Activated CD4-positive, alpha-beta T cell treated with anti-CD3 and anti-CD28 coated beads for 4 hours (primary cell): Measurements from ENCODE around the gene MIPOL1.
"Not testable (repeated sequence)": the region's sequence is repeated elsewhere in the genome, so short reads cannot be mapped to it uniquely, and the experiment has no call there.

Experiments
- DNase-seq, 2 donors: peaks; one replicate each; pipeline ENCODE4 v3.0.0-alpha.2; 2020

Gene MIPOL1

GRCh38 chr14:37197421-37198272 lies at the start of gene MIPOL1:
TSS of gene MIPOL1 (plus strand) at chr14:37197937. CDS start at chr14:37247889, 49,952 bp downstream.
- DNase-seq: peak in 1 of 2 donors; percentile 1

DNA sequence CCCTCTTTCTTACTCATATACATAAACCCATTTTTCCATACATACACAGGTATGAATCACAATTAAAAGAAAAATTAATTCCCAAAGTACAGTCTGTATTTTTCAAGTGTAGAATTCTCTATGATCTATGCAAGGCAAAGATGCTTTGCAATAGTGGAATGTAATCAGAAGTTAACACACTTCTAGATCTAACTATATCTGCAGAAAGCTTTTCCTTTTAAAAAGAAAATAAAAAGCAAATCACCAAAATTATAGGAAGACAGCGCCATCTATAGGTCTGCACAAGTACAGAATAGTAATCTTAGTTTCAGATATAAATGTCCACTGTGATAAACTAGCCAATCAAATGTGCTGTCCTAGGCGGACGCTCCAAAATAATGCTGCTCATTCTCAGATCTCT lies 47.3 kb upstream of the MIPOL1 start:
- no peak for DNase-seq

DNA sequence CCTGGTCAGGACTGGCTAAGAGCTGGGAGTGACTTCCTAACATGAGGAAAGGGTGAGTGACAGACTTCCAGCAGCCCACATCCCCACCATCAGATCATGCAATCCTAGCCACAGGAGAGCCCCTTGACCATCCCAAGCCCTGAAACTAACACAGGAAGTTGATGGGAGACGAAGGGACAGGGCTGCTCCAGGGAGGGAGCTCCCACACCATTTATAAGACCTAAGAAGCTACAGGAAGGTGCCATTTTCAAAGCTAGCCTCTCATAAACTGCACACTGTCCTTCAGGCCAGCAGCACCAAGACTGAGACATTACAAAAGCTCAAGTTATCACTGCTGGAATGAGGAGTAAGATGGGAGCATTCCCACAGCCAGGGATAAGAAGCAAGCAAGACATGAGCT lies 44.7 kb upstream of the MIPOL1 start:
- DNase-seq: no peak

DNA sequence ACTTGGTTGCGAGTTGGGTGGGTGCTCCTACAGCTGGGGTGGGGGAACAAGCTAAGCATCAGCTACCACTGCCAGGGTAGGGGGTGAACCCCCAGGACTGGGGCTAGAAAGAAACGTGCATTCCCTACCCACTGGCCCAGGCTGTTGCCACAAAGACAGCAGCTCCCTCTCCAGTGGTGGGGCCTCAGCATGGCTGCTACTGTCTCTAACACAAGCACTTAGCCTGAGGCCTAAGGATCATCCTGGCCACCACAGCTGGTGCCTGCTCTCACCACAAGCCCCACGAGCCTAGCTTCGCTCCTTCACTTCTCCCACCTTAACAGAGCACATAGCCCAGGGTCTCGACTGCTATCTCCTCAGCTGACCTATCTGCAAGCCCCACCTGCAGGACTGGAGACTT lies 44.3 kb upstream of the MIPOL1 start:
- DNase-seq: no peak

GRCh38 chr14:37157987-37158386 lies 39.8 kb upstream of the MIPOL1 start:
- no peak for DNase-seq

GRCh38 chr14:37162307-37162706 lies 35.4 kb upstream of the MIPOL1 start:
- not testable (repeated sequence) for DNase-seq

DNA sequence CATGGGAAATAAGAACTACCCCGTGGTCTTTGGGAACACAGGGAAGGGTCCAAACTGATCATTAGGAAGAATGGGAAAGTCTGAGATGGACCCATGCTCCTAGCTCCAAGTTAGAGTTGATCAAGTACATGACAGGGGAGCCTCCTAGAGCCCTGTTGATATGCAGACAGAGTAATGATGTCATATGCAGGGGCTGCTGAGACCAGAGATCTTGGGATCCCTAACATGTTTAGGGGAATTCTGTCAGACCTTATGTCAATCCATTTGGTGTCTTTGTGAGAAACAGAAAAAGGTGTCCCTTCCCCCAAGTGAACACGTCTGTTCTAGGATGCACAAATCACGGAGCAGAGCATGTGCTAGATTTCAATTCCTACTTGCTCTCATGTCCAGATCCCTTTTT lies 31.9 kb upstream of the MIPOL1 start:
- no peak for DNase-seq

- no peak for DNase-seq
Measured at GRCh38 chr14:37167151-37168047, 30.3 kb upstream of the MIPOL1 start.

- DNase-seq: no peak
Measured at GRCh38 chr14:37168721-37169120, 29.0 kb upstream of the MIPOL1 start.

DNA sequence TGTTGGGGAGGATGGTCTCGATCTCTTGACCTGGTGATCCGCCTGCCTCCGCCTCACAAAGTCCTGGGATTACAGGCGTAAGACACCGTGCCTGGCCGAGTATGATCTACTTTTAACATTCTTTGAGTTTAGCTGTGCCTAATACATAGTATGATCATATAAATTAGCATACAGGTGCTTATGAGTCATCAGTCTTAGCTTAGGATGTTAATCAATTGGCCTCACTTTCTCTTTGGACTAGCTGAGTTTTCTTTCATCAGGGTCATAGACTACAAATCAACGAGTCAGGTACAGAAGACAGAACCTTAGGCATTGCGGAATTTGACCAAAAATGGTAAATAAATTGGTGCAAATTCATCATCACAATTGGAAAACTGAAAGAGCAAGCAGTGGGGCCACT lies 27.5 kb upstream of the MIPOL1 start:
- no peak for DNase-seq

GRCh38 chr14:37170993-37171392 lies 26.7 kb upstream of the MIPOL1 start:
- no peak for DNase-seq

DNA sequence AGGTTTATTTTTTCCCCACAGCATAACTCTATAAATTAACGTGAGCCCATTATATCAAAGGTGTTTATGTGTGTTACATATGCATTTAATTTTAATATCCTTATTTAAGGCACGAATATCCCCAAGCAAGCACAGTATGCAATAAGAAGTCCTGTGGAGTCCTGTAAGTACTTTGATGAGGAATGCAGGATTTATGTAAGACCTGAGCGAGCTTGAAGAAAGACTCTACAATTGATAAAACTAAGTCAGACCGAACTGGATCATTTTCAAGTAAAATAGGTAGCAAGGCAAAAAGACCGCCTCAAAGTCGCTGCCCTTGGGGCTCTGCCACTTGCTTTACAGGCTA lies 26.1 kb upstream of the MIPOL1 start:
- no peak for DNase-seq

GRCh38 chr14:37172024-37172869 lies 25.5 kb upstream of the MIPOL1 start, which contains the start of gene SLC25A21:
TSS of gene SLC25A21 (minus strand) at chr14:37172606.
- DNase-seq: no peak

GRCh38 chr14:37172936-37173614 lies 24.7 kb upstream of the MIPOL1 start:
- DNase-seq: no peak

DNA sequence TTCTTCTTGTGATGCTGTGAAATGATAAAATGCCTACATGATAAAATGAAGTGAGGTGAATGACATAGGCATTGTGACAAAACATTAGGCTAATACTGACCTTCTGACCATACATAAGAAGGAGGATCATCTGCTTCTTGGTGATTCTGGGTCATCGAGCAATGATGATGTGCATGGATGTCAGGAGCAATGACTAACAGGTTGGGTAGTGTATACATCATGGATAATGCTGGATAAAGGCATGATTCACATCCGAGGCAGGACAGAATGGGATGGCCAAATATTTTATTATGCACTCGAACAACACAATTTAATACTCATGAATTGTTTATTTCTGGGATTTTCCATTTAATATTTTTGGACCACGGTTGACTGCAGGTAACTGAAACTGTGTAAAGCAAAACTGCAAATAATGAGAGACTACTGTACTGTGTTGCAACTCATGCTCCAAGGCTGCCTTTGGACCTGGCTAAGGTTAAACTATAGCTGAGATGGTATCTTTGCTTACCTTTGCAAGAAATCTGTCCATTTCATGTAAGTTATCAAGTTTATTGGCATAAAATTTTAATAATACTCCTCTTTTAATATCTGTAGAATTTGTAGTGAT lies 17.7 kb upstream of the MIPOL1 start:
- DNase-seq: no peak

- DNase-seq: not testable (repeated sequence)
Measured at GRCh38 chr14:37180886-37181285, 16.9 kb upstream of the MIPOL1 start.

- DNase-seq: no peak
Measured at GRCh38 chr14:37181441-37181840, 16.3 kb upstream of the MIPOL1 start.

DNA sequence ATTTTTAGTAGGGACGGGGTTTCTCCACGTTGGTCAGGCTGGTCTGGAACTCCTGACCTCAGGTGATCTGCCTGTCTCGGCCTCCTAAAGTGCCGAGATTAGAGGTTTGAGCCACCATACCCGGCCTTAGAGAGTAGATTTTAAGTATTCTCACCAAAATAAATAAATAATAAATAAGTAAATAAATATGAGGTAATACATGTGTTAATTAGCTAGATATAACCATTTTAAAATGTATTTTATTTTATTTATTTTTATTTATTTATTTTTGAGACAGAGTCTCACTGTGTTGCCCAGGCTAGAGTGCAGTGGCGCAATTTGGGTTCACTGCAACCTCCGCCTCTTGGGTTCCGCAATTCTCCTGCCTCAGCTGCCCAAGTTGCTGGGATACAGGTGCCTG lies 13.2 kb upstream of the MIPOL1 start:
- not testable (repeated sequence) for DNase-seq

DNA sequence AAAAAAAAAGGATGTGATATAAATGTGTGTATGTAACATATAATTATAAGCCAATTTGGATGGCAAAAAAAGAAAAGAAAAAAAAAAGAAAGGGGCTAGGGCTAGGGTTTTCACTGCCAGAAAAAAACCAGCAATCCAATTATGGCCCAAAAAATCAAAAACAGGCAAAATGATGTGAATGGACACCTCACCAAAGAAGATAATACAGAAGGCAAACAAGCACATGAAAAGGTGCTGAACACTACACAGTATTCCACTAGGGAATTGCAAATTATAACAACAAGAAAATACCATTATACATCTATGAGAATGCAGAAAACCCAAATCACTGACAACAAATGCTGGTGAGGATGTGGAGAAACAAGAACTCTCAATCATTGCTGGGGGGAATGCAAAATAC lies 12.1 kb upstream of the MIPOL1 start:
- DNase-seq: no peak

GRCh38 chr14:37186865-37187264 lies 10.9 kb upstream of the MIPOL1 start:
- DNase-seq: no peak

GRCh38 chr14:37187294-37187693 lies 10.4 kb upstream of the MIPOL1 start:
- no peak for DNase-seq
